Spleen (tissue), 11 donors: Measurements from ENCODE around the gene DYNC1LI2. TPM values are rescaled to one million over a fixed set of nuclear protein-coding genes. Genes with fewer than 3 reads are reported as not detected.

Source experiments
- DNase-seq: peaks from one replicate; pipeline ENCODE4 v3.0.0-alpha.2; 2020
- H3K27ac ChIP-seq, 8 donors: fragments of 200-600 bp; sonication (generic) in 7 of 8; 1 replicate in 4 of 8; 2 replicates in 4 of 8; pipeline versions ENCODE4 v1.5.0 to v1.8.0; 2016 to 2021; ENCODE audit warnings: inconsistent platforms in 4 of 8, mild to moderate bottlenecking in 4 of 8, moderate library complexity in 1 of 8
- H3K27me3 ChIP-seq, 7 donors: fragments of 200-600 bp; sonication (generic) in 6 of 7; replicated peaks in 1 of 7; 1 replicate in 4 of 7; 2 replicates in 3 of 7; pipeline versions ENCODE4 v1.5.0 to v1.8.0; 2016 to 2021; ENCODE audit warnings: inconsistent platforms in 3 of 7, mild to moderate bottlenecking in 1 of 7
- H3K36me3 ChIP-seq, 6 donors: fragments of 200-600 bp; sonication (generic) in 5 of 6; 1 replicate in 4 of 6; 2 replicates in 2 of 6; pipeline versions ENCODE4 v1.5.0 to v1.8.0; 2016 to 2021; ENCODE audit warnings: inconsistent platforms in 2 of 6
- H3K4me1 ChIP-seq, 6 donors: fragments of 200-600 bp; sonication (generic) in 5 of 6; 1 replicate in 3 of 6; 2 replicates in 3 of 6; pipeline versions ENCODE4 v1.5.0 to v1.8.0; 2016 to 2021; ENCODE audit warnings: inconsistent platforms in 3 of 6
- H3K4me3 ChIP-seq, 8 donors: fragments of 200-600 bp; sonication (generic) in 7 of 8; 1 replicate in 4 of 8; 2 replicates in 4 of 8; pipeline versions ENCODE4 v1.5.0 to v1.8.0; 2016 to 2021; ENCODE audit warnings: inconsistent platforms in 4 of 8, mild to moderate bottlenecking in 4 of 8, moderate library complexity in 2 of 8
- H3K9me3 ChIP-seq, 8 donors: fragments of 200-600 bp; sonication (generic) in 7 of 8; 1 replicate in 4 of 8; 2 replicates in 4 of 8; pipeline versions ENCODE4 v1.5.0 to v1.8.0; 2016 to 2021; ENCODE audit warnings: inconsistent platforms in 4 of 8
- CTCF ChIP-seq, 11 experiments: fragments of 200-600 bp in 7 of 11; fragments of 450-650 bp in 4 of 11; sonication (generic) in 4 of 11; IDR thresholded peaks in 8 of 11; conservative IDR thresholded peaks in 3 of 11; 1 replicate in 7 of 11; 2 replicates in 4 of 11; pipeline versions ENCODE4 v1.4.0 to v1.8.0; 2016 to 2021; ENCODE audit warnings: antibody characterized with exemption in 11 of 11, inconsistent platforms in 4 of 11, mild to moderate bottlenecking in 1 of 11
- POLR2A ChIP-seq, 3 donors: fragments of 450-650 bp; IDR thresholded peaks; one replicate each; pipeline ENCODE4 v1.5.1; 2017; ENCODE audit warnings: antibody characterized with exemption in 3 of 3, mild to moderate bottlenecking in 1 of 3
- POLR2AphosphoS5 ChIP-seq, 3 donors: sonication (generic); formaldehyde crosslinking; IDR thresholded peaks; one replicate each; pipeline ENCODE4 v1.5.1; 2017; ENCODE audit warnings: antibody characterized with exemption in 3 of 3
- WGBS, 5 donors: extraction: QIAGEN DNeasy Blood & Tissue Kit in 3 of 5; methylation state at CpG; one replicate each; pipeline versions ENCODE4 v1.1.5 to v1.1.7; 2013 to 2018; 5-methylcytosine and 5-hydroxymethylcytosine counted together
- intact Hi-C: fragments of 100-400 bp; cut with DNase I; formaldehyde crosslinking; loops from one replicate; pipeline ENCODE4 v1.15.0; 2023; ENCODE audit warnings: low total_unique reads
- polyA plus RNA-seq, 3 donors: library from polyadenylated mRNA; stranded (reverse); fragments of 200-250 nt; gene quantifications; one replicate each; pipeline ENCODE4 v1.2.1, GENCODE V29; 2013
- total RNA-seq, 7 donors: library from RNA; depleted of rRNA in 3 of 7; stranded (reverse); fragments of >200 nt in 3 of 7; fragmentation: NEBNext Ultra II Directional in 4 of 7; extraction: Animal tissue kit (Norgen Biotek cat#: 25700) in 4 of 7; gene quantifications; one replicate each; pipeline versions ENCODE4 v1.1.0 to v1.2.1, GENCODE V29; 2016 to 2021
- donor health status: healthy with polysubstance abuse.
- donor health status: DM: no; HTN: no; CAD: no; lungs with moderate emphysema.
- donor health status: DM: no; HTN: no; CAD: no.
- donor health status: Bipolar disorder and iron deficiency.
- donor health status: healthy.
- donor health status: DM: no; HTN: no; CAD: no.
- donor health status: DM: yes; HTN: yes; CAD: no.

DYNC1LI2 gene
- total and polyA plus RNA-seq, 10 donors, result 15.6 to 132 (median 96.3) TPM

GRCh38 chr16:66699898-66700297 lies 51.5 kb downstream of the DYNC1LI2 start:
- WGBS, 5 donors, result 70 to 94% (median 84%) methylated on average over 1 of the region's 1 CpG
- intact Hi-C loops, result no loop called here
- peaks cover 8 to 60% (median 25%) of the 10 kb centered on the region in 6 donors for H3K4me1 ChIP-seq
- no peaks in the 10 kb centered on the region for H3K36me3 ChIP-seq
- H3K4me3 ChIP-seq, result no peak overlapping the region
- peaks cover 0 to 17% (median 0%) of the 10 kb centered on the region in 7 donors for H3K27me3 ChIP-seq
- TF ChIP-seq POLR2A (IDR thresholded peaks at IDR 0.05) (no peak), CTCF (IDR thresholded peaks at IDR 0.05 in 8 of 11, conservative IDR thresholded peaks at IDR 0.05 in 3 of 11) (no peak), POLR2AphosphoS5 (IDR thresholded peaks at IDR 0.05) (no peak)
- no peaks in the 10 kb centered on the region for H3K9me3 ChIP-seq
- DNase-seq, result no peak
- no peak overlapping the region for H3K27ac ChIP-seq

- H3K27me3 ChIP-seq, result peaks cover 0 to 35% (median 0%) of the 10 kb centered on the region in 7 donors
- H3K36me3 ChIP-seq, result no peaks in the 10 kb centered on the region
- 85 to 95% (median 87%) methylated on average over 7 of the region's 7 CpGs for WGBS, 5 donors
- TF ChIP-seq POLR2AphosphoS5 (IDR thresholded peaks at IDR 0.05), result no peak
- no peak for TF ChIP-seq CTCF (IDR thresholded peaks at IDR 0.05 in 8 of 11, conservative IDR thresholded peaks at IDR 0.05 in 3 of 11)
- no peak for TF ChIP-seq POLR2A (IDR thresholded peaks at IDR 0.05)
- peaks cover 8 to 61% (median 27%) of the 10 kb centered on the region in 6 donors for H3K4me1 ChIP-seq
- no peak overlapping the region for H3K27ac ChIP-seq
- no peak for DNase-seq
- no peaks in the 10 kb centered on the region for H3K9me3 ChIP-seq
- intact Hi-C loops, result no loop called here
- H3K4me3 ChIP-seq, result no peak overlapping the region
These were observed 53.4 kb downstream of the DYNC1LI2 start for GRCh38 chr16:66698046-66698445.

- Histone ChIP-seq H3K4me1 (peaks cover 8 to 56% (median 27%) of the 10 kb centered on the region in 6 donors), H3K9me3 (no peaks in the 10 kb centered on the region), H3K27me3 (peaks cover 0 to 41% (median 0%) of the 10 kb centered on the region in 7 donors), H3K4me3 (peak within 1 kb of the TSS; percentile 52 to 86 (median 59)), H3K27ac (peak within 1 kb of the TSS in 5 of 8 donors; percentile 60 to 78 (median 67)), H3K36me3 (no peaks in the 10 kb centered on the region)
- 4 to 14% (median 8%) methylated on average over 22 to 84 of the region's 84 CpGs for WGBS, 5 donors
- TF ChIP-seq CTCF (IDR thresholded peaks at IDR 0.05 in 8 of 11, conservative IDR thresholded peaks at IDR 0.05 in 3 of 11) (peak in 2 of 11 experiments; percentile 18 to 19), POLR2AphosphoS5 (IDR thresholded peaks at IDR 0.05) (peak; percentile 46 to 72 (median 68)), POLR2A (IDR thresholded peaks at IDR 0.05) (no peak)
- DNase-seq, result peak; percentile 95
- intact Hi-C loops, result no loop called here
These were observed 54.5 kb downstream of the DYNC1LI2 start, which contains the start of gene CMTM4 for GRCh38 chr16:66696669-66697630. CMTM4 (minus strand) TSS chr16:66696743; CDS start chr16:66696525, 218 bp downstream.
